Measurements from ENCODE around the gene RNF111. TPM values are rescaled to one million over a fixed set of nuclear protein-coding genes. Genes with fewer than 3 reads are reported as not detected.

RNF111 gene
- total RNA-seq, 2 donors from 2014 or later: 21.8 to 31.4 TPM

- Histone ChIP-seq H3K27me3 (no peaks in the 10 kb centered on the region), H3K9me3 (no peaks in the 10 kb centered on the region), H3K4me1 (no peaks in the 10 kb centered on the region), H3K27ac (no peak overlapping the region), H3K9ac (ENCODE audit: low read depth in 2 of 2, low read length in 2 of 2) (no peak overlapping the region), H3K36me3 (no peaks in the 10 kb centered on the region), H3K4me3 (no peak overlapping the region)
- intact Hi-C loops (cut with DNase I): no loop called here
- DNase-seq: no peak
- no peak for TF ChIP-seq CTCF (IDR thresholded peaks at IDR 0.05)
These were observed 14.5 kb downstream of the RNF111 start for GRCh38 chr15:59001946-59002345.

- no peak overlapping the region for H3K27ac ChIP-seq
These were observed 15.0 kb downstream of the RNF111 start for GRCh38 chr15:59002418-59002859.

GRCh38 chr15:59005579-59005978 lies 18.1 kb downstream of the RNF111 start:
- Histone ChIP-seq H3K4me1 (no peaks in the 10 kb centered on the region), H3K27me3 (no peaks in the 10 kb centered on the region), H3K9ac (ENCODE audit: low read depth in 2 of 2, low read length in 2 of 2) (no peak overlapping the region), H3K36me3 (no peaks in the 10 kb centered on the region), H3K4me3 (no peak overlapping the region), H3K9me3 (no peaks in the 10 kb centered on the region), H3K27ac (no peak overlapping the region)
- intact Hi-C loops (cut with DNase I): no loop called here
- DNase-seq: no peak
- no peak for TF ChIP-seq CTCF (IDR thresholded peaks at IDR 0.05)

More at GRCh38 chr15:59002418-59002859, 15.0 kb downstream of the RNF111 start:
- no peaks in the 10 kb centered on the region for H3K27me3 ChIP-seq
- H3K36me3 ChIP-seq: no peaks in the 10 kb centered on the region
- DNase-seq: no peak
- TF ChIP-seq CTCF (IDR thresholded peaks at IDR 0.05): no peak
- intact Hi-C loops (cut with DNase I): no loop called here
- H3K4me1 ChIP-seq: no peaks in the 10 kb centered on the region
- no peak overlapping the region for H3K9ac ChIP-seq (ENCODE audit: low read depth in 2 of 2, low read length in 2 of 2)
- no peak overlapping the region for H3K4me3 ChIP-seq
- no peaks in the 10 kb centered on the region for H3K9me3 ChIP-seq

- Histone ChIP-seq H3K36me3 (no peaks in the 10 kb centered on the region), H3K4me3 (no peak overlapping the region), H3K9ac (ENCODE audit: low read depth in 2 of 2, low read length in 2 of 2) (no peak overlapping the region), H3K27me3 (no peaks in the 10 kb centered on the region), H3K4me1 (no peaks in the 10 kb centered on the region), H3K27ac (no peak overlapping the region), H3K9me3 (no peaks in the 10 kb centered on the region)
- no peak for DNase-seq
- intact Hi-C loops (cut with DNase I): no loop called here
- TF ChIP-seq CTCF (IDR thresholded peaks at IDR 0.05): no peak
These were observed 20.6 kb downstream of the RNF111 start for GRCh38 chr15:59008086-59008485.

GRCh38 chr15:59011262-59011952 lies 23.9 kb downstream of the RNF111 start:
- Histone ChIP-seq H3K9me3 (no peaks in the 10 kb centered on the region), H3K4me1 (no peaks in the 10 kb centered on the region), H3K4me3 (no peak overlapping the region), H3K27ac (no peak overlapping the region), H3K27me3 (no peaks in the 10 kb centered on the region), H3K36me3 (no peaks in the 10 kb centered on the region), H3K9ac (ENCODE audit: low read depth in 2 of 2, low read length in 2 of 2) (no peak overlapping the region)
- TF ChIP-seq CTCF (IDR thresholded peaks at IDR 0.05): no peak
- intact Hi-C loops (cut with DNase I): no loop called here
- DNase-seq: no peak
